Measurements from ENCODE around the gene CHCHD3.
"Not testable (repeated sequence)": the region's sequence is repeated elsewhere in the genome, so short reads cannot be mapped to it uniquely, and the experiment has no call there.

The CHCHD3 gene

DNA sequence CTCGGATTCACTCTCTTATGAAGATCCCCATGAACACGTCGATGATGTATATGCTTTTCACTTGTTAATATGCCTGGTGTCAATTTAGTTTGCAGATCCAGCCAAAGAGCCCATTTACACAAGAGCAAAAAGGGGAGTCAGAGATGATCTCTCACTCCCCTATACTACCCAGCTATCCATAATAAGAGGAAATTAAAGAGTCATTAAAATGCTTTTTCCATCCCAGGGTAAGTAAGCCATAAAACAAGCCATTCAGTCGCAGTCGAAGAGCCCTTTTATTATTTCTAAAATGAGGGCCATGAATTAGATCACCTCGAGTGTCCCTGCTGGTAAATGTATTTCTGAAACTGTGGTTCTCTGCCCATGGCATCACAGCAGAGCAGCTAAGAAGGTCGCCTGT, 41.2 kb downstream of the CHCHD3 start:
- DNase-seq, result peak; percentile 80

DNA sequence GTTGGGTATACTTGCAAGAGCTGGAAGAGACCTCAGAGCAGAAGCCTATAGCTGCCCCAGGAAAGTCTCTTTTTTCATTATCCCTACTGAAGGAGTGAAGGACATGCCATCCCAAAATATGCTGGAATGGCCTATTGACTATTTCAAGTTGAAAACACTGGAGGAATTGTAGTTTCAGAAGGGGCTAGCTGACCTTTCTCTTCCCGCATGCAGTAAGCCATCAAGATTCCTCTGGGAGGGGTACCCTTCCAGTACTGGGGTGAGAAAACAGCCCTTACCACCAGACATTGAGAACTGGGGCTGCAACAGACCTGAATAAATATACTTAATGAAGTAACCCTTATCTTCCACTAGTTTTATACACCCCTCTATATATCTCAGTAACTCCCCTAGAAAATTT, 41.7 kb downstream of the CHCHD3 start:
- no peak for DNase-seq

DNA sequence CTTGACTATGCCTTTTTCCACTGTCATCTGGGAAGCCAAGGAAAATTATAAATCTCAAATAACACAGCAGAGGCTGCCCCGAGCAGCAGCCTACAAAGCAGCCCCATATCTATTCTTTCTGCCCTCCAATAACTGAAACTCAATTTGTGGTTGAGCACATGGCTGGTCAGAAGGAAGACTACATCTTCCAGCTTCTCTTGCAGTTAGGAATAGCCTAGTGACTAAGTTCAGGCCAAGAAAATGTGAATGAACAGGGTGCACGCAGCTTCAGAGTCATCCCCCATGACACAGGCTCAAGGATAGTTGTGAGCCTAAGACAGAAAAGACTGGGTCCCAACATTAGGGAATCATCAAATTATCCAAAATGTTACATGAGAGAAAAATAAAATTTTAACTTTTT, 42.3 kb downstream of the CHCHD3 start:
- no peak for DNase-seq

DNA sequence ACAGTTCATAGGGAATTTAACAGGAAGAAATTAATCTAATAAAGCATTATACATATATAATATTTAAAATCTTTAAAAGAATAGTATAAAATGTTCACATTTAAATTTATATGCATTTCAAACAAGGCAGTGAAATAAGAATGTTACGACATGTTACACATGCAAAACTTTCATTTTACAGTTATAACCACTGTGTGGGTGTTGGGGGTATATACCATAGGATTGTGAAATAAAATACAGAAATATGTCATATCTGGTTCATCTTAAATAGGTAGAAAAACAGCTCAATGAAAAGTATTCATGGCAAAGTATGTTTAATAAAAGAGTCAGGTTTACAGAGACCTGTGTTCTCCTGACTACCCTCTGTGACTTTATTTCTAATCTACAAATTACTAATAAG, 45.6 kb downstream of the CHCHD3 start:
- DNase-seq, result no peak

DNA sequence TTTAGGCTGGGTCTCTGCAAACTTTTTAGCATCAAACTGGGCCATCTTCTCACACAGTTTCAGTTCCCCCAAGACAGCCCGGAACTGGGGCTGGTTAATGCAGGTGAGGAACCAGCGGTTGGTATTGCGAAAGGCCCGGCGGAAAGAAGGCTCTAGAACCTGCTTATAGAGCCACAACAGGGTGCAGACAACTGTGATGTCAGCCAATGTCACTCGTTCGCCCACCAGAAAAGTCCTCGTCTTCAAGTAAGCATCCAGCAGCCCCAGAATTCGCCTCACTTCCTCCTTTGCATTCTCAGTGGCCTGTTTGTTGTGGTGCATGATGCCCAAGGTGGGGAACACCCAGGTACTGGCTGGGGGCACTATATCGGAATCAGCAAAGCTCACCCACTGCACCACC, 46.6 kb downstream of the CHCHD3 start:
- not testable (repeated sequence) for DNase-seq

DNA sequence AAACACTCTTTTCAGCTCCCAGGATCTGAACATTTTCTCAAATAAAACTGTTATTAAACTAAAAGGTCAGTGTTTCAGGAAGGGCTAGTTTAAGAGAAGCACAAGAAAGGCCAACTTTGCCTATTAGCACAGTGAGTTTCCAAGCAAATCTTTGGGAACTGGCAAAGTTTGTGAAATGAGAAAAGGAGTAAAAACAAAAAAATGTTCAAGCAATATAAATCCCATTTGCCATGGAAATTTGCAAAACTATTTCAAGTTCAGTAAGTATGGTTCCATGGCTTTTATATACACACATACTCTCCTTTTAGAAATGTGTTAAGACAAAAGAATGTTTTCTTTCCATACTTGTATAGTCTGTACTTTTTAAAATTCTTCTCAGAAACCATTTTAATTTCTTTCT, 51.5 kb downstream of the CHCHD3 start:
- DNase-seq, result no peak

DNA sequence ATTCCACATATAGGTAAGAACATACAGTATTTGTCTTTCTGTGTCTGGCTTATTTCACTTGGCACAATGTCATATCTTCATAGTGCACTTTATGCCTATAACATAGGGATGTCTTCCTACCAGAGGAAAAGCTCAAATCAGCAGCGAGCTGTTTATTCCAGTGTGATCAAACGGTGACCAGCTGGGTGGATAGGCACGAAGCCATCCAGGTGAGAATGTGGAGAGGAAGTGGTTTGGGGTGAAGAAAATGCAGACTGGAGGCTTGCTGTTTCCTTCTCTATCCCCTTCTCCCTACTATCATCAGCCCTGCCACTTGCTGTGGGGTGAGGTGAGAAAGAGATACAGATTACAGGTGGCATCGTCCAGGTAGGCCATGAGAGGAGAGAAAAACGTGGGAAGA, 52.4 kb downstream of the CHCHD3 start:
- DNase-seq, result no peak

DNA sequence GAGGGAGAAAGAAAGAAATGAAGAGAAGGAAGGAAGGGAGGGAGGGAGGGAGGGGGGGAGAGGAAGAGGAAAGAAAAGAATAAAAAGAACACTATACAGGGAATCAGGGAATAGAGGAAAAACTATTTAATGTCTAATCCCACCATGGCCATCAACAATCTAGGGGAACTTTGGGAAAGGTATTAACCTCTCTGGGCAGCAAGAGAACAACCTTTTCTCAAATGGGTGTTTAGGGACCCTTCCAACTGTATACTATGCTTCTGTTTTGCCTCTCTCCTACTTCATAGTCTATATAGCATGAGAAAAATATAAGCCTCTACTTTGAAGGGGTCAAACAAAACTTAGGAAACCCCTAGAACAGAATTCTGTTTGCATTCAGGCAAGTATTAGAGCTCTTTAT, 54.5 kb downstream of the CHCHD3 start:
- DNase-seq, result no peak

DNA sequence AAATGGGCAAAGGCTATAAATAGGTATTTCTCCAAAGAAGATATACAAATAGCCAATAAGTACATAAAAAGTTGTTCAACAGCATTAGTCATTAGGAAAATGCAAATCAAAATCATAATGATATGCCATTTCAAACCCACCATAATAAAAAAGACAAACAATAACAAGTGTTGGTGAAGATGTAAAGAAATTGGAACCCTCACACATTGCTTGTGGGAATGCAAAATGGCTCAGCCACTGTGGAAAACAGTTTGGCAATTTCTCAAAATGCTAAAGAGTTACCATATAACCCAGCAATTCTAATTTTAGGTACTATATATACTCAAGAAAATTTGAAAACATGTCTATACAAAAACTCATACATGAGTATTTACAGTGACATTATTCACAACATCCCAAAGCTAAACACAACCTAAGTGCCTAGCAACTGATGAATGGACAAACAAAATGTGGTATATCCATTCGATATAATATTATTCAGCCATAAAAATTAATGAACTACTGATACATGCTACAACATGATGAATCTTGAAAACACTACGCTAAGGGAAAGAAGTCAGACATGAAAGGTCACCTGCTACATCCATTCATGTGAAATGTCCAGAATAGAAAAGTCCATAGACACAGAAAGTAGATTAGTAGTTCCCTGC, 55.6 kb downstream of the CHCHD3 start:
- no peak for DNase-seq

DNA sequence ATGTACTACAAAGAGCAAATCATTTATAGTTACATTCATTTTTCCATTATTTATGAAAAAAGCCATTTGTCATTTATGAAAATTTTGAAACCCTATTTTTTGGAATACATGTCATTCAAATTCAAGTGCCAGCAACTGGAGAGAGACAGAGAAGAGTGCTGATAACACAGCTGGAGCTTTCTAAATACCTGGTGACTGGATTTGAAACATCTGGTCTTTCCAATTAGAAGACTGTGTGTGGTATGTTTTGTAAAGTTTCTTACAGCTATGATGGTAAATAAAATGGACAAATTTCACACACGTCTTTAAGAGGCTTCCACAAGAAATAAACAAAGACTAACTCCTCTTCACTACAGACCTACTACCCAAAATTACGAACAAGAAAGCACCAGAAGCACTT, 56.8 kb downstream of the CHCHD3 start:
- no peak for DNase-seq

DNA sequence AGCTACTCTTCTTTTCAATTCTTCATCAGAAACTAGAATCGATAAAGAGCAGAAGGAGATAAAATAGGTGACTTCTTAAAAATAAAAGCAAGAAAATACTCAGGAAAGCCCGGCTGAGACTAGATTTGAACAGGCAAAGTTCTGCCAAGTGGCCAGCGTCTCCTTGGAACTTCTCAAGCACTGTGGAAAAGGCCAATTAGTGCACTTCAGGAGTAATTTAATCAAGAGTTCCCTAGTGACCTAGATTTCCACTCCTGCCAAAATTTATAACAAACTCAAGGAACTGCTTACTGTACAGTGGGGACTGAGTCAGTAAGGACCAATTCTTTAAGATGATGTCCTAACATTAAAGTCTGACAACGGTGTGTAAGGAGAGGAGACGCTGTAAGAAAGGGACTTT, 57.3 kb downstream of the CHCHD3 start:
- DNase-seq, result peak; percentile 11

DNA sequence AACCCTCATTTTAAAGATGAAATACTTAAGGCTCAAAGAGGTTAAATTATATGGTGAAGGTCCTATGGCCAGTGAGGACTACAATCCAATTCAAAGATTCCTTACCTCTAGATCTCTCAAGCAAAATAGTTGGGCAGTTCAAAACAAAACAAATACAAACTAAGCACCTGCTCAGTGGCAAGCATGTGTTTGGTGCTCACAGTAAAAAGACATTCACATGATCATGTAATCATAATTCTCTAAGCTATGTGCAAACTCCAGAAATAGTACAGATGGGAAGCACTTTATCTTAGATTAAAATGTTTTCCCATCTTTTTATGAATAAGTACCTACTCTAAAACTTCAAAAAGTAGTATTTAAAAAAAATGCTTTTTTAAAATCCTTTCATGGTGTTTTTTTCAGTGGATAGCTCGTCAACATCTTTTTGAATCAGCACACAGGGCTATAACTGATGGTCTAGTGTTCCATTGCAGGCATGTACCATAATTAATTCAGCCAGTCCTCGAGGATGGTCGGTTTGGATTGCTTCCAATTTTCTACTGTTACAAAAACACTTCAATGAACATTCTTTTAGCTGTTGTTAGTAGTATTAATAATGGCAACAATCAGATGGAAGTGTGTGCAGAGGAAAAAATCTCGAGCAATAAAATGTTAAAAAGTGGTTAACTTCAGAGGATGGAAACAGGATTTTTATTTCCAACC, 58.4 kb downstream of the CHCHD3 start:
- DNase-seq, result peak; percentile 89

DNA sequence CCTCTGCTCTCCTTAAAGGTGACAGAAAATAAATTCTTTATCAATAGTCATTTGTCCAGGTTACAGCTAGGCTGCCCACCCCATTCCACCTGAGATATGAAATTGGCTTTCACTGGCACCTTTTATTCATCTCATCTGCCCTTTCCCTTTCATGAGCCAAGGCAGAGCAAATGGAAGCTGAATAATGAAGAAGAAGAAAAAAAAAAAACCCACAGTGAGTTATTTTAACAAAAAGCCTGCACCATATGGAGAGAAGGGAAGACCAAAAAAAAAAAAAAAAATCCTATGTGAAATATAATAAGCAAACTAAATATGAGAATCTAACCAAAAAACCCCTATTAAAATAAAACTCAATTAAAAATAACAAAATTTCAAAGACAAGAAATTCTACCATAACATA, 59.2 kb downstream of the CHCHD3 start:
- no peak for DNase-seq

DNA sequence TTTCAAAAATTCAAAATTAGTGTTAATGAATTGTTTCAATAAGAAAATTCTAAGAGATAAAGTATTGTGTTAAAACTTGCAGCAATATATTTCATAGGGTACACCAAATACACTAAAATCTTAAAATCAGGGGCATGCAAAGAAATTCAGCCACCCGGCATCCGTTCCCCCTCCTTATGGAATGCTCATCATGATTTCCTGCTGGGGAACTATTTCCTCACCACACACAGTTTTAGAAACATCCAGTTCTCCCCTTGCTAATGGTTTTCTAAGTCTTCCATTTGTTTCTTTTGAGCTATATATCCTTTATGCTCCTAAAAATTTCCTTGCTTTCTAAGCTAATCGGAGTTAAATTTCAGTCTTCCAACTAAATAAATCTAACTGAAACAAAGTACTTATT, 60.7 kb downstream of the CHCHD3 start:
- no peak for DNase-seq

DNA sequence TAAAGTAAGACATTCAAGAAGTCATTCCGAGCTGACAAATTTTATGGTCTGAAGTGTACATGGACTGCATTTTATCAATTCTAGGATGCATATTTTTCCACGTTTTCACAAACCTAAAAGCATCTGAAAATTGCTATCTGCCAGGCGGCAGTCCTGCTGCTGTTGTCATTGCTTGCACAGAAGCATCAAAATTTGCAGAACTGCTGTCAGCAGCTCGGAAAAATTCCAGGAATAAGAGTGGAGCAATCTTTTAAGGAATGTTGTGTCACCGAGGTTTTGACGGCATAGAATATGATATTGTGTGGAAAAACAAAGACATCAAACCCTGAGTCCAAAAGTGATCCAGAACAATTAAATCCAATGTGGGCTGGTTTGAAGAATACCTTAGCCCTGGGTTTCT, 61.4 kb downstream of the CHCHD3 start:
- DNase-seq, result no peak

DNA sequence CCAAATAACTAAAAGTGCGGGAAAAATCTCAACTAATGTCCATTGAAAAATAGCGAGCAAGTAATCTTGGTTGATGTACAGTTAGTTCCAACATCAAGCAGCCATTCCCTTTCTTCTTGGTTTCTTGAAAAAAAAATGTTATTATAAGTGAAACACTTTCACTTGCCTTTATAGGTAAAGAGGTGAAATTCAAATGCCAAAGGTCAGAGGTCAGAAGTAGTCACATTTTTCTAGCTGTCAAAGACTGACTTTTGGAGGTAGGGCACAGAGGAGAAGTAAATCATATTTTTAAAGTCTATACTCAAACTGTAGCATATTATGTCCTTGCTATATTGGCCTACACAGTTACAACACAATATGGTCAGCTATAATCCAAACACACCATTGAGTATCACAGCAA, 62.3 kb downstream of the CHCHD3 start:
- no peak for DNase-seq

DNA sequence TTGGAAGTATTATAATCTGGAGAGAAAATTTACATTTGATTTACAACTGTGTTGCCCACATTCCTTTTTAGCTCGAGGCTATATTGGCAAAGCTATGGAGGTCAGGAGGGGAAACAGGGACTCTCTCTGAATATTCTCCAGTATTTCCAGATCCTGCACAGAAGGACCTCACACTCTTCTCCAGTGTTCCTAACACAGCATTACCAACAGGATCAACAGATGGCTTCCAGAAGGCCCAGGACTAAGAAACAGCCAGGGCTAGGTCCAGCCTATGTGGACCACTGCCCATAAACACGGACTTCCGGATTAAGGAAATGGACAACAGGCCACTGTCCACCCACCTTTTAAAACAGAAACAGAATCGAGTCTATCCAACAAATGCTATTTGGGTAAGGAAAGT, 65.3 kb downstream of the CHCHD3 start:
- no peak for DNase-seq

DNA sequence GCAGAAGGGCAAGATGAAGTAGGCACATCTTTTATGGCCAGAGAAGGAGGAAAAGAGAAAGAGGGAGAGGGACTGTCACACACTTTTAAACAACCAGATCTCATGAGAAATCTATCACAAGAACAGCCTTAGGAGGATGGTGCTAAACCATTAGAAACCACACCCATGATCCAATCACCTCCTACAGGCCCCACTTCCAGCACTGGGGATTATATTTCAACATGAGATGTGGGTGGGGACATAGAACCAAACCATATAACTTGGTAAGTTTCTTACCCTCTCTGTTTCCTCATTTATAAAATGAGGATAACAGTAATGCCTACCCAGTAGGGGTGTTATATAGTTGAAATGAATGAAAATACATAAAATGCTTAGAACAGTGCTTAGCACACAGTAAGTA, 66.0 kb downstream of the CHCHD3 start:
- no peak for DNase-seq

DNA sequence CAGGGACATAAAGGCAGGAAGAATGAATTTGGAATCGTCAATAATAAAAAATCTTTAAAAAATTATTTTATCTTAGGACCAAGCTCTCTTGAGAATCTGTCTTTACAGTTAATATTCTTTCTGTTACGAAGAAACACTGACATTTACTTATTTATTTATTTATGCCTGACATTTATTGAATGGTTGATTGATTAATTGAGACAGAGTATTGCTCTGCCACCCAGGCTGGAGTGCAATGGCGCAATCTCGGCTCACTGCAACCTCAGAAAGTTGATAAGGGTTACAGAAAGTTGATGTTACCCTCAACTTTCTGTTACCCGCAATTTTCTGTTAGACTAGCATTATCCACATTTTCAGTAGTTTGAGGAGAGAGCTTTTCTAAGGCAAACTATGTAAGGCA, 70.1 kb downstream of the CHCHD3 start:
- no peak for DNase-seq

DNA sequence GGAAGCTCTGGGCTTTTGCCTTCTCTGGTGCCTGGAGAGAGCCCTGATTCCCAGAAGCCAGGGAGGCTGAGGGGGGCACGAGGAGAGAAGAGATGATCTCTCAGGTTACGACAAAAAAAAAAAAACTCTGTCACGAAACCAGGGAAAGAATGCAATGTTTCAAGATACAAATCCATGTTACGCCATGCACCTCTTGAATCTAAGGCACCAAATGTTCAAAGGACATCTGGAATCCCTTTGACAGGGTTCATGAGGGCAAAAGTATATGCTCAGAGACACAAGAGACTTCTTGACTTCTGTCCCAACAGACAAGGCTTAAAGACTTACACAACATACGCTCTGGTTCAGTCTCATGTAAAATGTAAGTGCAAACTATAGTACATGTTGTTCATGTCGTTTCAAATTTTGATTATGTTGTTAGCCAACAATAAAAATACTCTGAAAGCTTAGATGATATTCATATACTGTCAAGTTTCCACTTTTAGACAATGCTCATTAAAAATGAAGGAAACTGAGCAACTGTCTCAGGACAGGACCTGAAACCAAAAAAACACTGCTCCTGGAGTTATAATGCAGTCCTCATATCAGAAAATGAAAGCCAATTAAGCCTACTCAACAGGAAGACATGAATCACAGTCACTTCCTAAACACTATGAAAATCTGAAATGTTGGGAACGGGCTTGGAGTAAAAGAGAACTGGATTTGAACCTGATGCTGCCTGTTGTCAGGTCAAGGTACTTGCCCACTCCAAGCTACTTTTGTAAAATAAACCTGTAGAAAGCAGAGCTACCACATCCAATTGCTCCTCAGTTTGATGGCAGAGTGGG, 72.3 kb downstream of the CHCHD3 start:
- no peak for DNase-seq

DNA sequence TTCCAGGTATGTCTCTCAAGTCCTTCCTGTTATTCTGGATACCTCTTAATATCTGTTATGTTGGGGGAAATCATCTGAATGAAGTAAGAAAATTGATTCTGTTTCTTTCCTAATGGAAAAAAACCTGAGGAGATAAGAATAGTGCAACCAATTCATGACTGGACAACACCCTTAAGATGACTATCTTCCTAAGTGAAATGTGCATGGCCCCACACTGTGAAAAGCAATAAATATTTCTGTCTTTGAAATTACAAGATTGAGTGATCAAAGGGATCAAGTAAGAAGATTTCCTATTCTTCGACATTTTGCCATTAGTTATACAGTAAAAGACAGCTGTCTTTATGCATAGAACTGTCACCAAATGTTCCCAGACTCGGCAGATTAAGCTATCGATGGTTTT, 73.9 kb downstream of the CHCHD3 start:
- no peak for DNase-seq

DNA sequence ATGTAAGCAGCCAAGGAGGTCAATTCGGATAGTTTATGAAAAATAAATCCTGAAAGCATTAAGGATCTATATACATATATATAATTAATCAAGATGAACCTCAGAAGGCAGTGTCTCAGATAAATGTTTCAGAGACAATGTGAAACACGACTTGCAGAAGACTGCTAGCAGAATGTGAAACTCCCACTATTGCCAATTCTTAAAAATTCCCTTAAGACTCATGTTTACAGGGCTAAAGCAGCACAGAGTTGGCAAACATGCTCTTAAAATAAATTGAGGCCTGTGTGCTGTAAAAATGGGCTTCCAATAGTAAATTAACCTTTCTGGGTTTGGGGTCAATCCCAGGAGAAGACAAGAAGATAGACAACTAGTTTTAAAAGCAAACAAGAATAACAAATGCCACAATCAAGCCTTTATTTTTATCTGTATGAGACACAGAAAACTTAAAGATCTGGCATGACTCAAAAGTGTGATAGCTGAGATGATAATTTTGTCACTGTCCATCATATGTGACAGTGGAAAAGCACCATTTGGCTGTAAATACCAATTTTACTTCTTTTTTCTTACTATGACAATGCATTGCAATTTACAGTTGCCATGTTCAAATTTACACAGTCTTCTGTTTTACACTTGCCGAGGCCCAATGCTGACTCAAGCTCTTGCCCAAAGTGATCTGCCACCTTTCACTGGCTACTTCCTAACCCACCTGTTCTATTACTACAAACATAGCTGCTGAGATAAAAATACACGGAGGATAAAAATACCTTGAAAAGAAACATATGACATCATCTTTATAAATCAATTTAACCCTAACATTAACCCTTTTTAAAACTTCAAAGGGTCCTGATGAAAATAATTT, 78.6 kb downstream of the CHCHD3 start:
- DNase-seq, result no peak

DNA sequence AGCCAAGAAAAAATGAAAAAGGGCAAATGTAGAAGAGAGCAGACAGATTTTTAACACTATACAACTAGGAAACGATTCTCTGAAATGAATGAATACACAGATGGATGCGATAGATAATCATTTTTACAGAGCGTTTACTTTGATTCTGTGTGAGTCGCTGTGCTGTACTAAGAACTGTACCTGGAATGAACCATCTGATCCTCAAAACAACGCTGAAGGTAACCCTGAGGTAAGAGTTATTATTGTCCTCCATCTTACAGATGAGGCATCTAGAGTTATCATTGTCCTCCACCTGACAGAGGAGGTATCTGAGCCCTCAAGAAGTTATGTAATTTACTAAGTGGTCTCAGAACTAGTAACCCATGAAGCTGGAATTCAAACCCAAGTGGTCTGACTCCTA, 80.2 kb downstream of the CHCHD3 start:
- DNase-seq, result no peak

Data from NCI-H1105 treated with DMSO at 0.1 percent for 48 hours (cell line).